Endothelial cell of umbilical vein (primary cell): Measurements from ENCODE around the gene CTAGE9. TPM values are rescaled to one million over a fixed set of nuclear protein-coding genes. Genes with fewer than 3 reads are reported as not detected.

ENCODE experiments used
- BruUV-seq: library from RNA; stranded (reverse); fragments of 400-500 nt; replicated peaks from 2 replicates; lab custom pipeline; 2021; lab: Mats Ljungman, UMichigan
- CTCF ChIA-PET: fragments of 300-600, 350-600 bp; sonication (Branson Sonifier 250); formaldehyde crosslinking; loops from one replicate; lab custom pipeline; 2021; ENCODE audit warnings: antibody characterized with exemption, inconsistent platforms; lab: Charles Lee
- POLR2A ChIA-PET: fragments of 300-600, 350-600 bp; sonication (Branson Sonifier 250); formaldehyde crosslinking; loops from one replicate; lab custom pipeline; 2021; ENCODE audit warnings: antibody characterized with exemption, inconsistent platforms; lab: Charles Lee
- DNase-seq: peaks from one replicate; pipeline ENCODE4 v3.0.0-alpha.2; 2011; ENCODE audit warnings: low read depth, low spot score
- FAIRE-seq: peaks from 2 replicates; lab custom pipeline; 2011; peaks lifted over from hg19 to GRCh38; lab: Jason Lieb, UNC
- H2AFZ ChIP-seq: 2 replicates; pipeline ENCODE4 v1.6.0; 2012; ENCODE audit warnings: low read depth, low read length, control low read depth, inconsistent platforms
- H3K27ac ChIP-seq: 2 replicates; pipeline ENCODE4 v1.5.1; 2011; ENCODE audit warnings: low read depth, mild to moderate bottlenecking, control low read depth, low read length, moderate library complexity; ENCODE audit not compliant: insufficient read depth
- H3K27me3 ChIP-seq, 2 experiments: 2 replicates each; pipeline versions ENCODE4 v1.6.0 to v1.6.1; 2011; ENCODE audit warnings: low read length in 2 of 2, mixed read lengths in 1 of 2; ENCODE audit not compliant: control insufficient read depth in 2 of 2, insufficient read depth in 2 of 2
- H3K36me3 ChIP-seq, 2 experiments: 2 replicates in 1 of 2; 3 replicates in 1 of 2; pipeline ENCODE4 v1.5.1; 2011; ENCODE audit warnings: low read length in 2 of 2, mild to moderate bottlenecking in 1 of 2, moderate library complexity in 1 of 2; ENCODE audit not compliant: control insufficient read depth in 2 of 2, insufficient read depth in 2 of 2; ENCODE audit errors: extremely low read depth in 1 of 2
- H3K4me1 ChIP-seq: 3 replicates; pipeline ENCODE4 v1.5.1; 2011; ENCODE audit warnings: mild to moderate bottlenecking, low read length; ENCODE audit not compliant: control insufficient read depth, insufficient read depth; ENCODE audit errors: extremely low read depth
- H3K4me2 ChIP-seq: 2 replicates; pipeline ENCODE4 v1.6.1; 2011; ENCODE audit warnings: low read length, control low read depth, mixed read lengths; ENCODE audit not compliant: insufficient read depth
- H3K4me3 ChIP-seq, 3 experiments: fragments of 200-600 bp in 1 of 3; sonication (generic), shearing (Covaris generic) in 1 of 3; replicated peaks in 1 of 3; 2 replicates each; pipeline ENCODE4 v1.5.1; 2011 to 2016; ENCODE audit warnings: control low read depth in 3 of 3, low read length in 3 of 3, mild to moderate bottlenecking in 2 of 3, inconsistent platforms in 1 of 3, low read depth in 1 of 3, moderate library complexity in 1 of 3; ENCODE audit not compliant: insufficient read depth in 1 of 3
- H3K79me2 ChIP-seq: 2 replicates; pipeline ENCODE4 v1.6.0; 2012; ENCODE audit warnings: low read length, inconsistent platforms; ENCODE audit not compliant: control insufficient read depth, insufficient read depth
- H3K9ac ChIP-seq: replicated peaks from 2 replicates; pipeline ENCODE3; 2011; ENCODE audit warnings: low read length, control low read depth; ENCODE audit not compliant: insufficient read depth; ENCODE audit errors: extremely low read depth
- H3K9me1 ChIP-seq: replicated peaks from 3 replicates; pipeline ENCODE4 v1.6.0; 2011; ENCODE audit warnings: mild to moderate bottlenecking, low read length; ENCODE audit not compliant: control insufficient read depth, insufficient read depth; ENCODE audit errors: extremely low read depth
- H3K9me3 ChIP-seq: replicated peaks from 2 replicates; pipeline ENCODE4 v1.5.1; 2012; ENCODE audit warnings: low read length, inconsistent platforms; ENCODE audit not compliant: control insufficient read depth, insufficient read depth
- H4K20me1 ChIP-seq: replicated peaks from 2 replicates; pipeline ENCODE3; 2011; ENCODE audit warnings: mild to moderate bottlenecking, low read length; ENCODE audit not compliant: control insufficient read depth, insufficient read depth; ENCODE audit errors: extremely low read depth
- CTCF ChIP-seq, 2 donors: IDR thresholded peaks; 1 replicate in 1 of 2; 2 replicates in 1 of 2; pipeline ENCODE4 v1.5.1; 2011; ENCODE audit warnings: low read length in 2 of 2, mild to moderate bottlenecking in 2 of 2, moderate library complexity in 2 of 2, control low read depth in 1 of 2, inconsistent platforms in 1 of 2, low read depth in 1 of 2; ENCODE audit not compliant: insufficient read depth in 1 of 2; ENCODE audit errors: extremely low read depth in 1 of 2
- EZH2 ChIP-seq: IDR thresholded peaks from 2 replicates; pipeline ENCODE4 v1.6.1; 2012; ENCODE audit warnings: borderline replicate concordance, low read depth, mild to moderate bottlenecking, moderate library complexity, low read length, inconsistent platforms; ENCODE audit not compliant: severe bottlenecking
- FOS ChIP-seq: IDR thresholded peaks from 2 replicates; pipeline ENCODE4 v1.6.1; 2011; ENCODE audit warnings: mild to moderate bottlenecking, low read length, moderate library complexity, borderline replicate concordance; ENCODE audit not compliant: insufficient read depth
- GATA2 ChIP-seq: IDR thresholded peaks from 2 replicates; pipeline ENCODE4 v1.7.0; 2011; ENCODE audit warnings: low read depth, mild to moderate bottlenecking, moderate library complexity, mixed read lengths, low read length; ENCODE audit not compliant: insufficient read length, insufficient read depth
- JUN ChIP-seq: IDR thresholded peaks from 2 replicates; pipeline ENCODE4 v1.6.1; 2011; ENCODE audit warnings: borderline replicate concordance, low read depth; ENCODE audit not compliant: insufficient read length, insufficient read depth
- MAX ChIP-seq: IDR thresholded peaks from 2 replicates; pipeline ENCODE4 v1.6.1; 2011; ENCODE audit not compliant: insufficient read depth, insufficient read length
- MYC ChIP-seq: IDR thresholded peaks from one replicate; pipeline ENCODE4 v1.6.1; 2011; ENCODE audit warnings: mild to moderate bottlenecking, low read depth, low read length
- POLR2A ChIP-seq: IDR thresholded peaks from 2 replicates; pipeline ENCODE4 v1.6.1; 2012; ENCODE audit warnings: low read depth, mild to moderate bottlenecking, control low read depth, low read length
- POLR2AphosphoS5 ChIP-seq: IDR thresholded peaks from 2 replicates; pipeline ENCODE4 v1.6.1; 2012; ENCODE audit warnings: low read depth, mild to moderate bottlenecking, control low read depth, low read length, moderate library complexity; ENCODE audit not compliant: insufficient read depth
- dilution Hi-C: fragments of 300-500 bp; cut with MboI; formaldehyde crosslinking; loops from one replicate; pipeline ENCODE4 v1.15.0; 2019; ENCODE audit warnings: low sequenced_read_pairs; ENCODE audit not compliant: extremely low pct_ligation_motif_present
- intact Hi-C: fragments of 100-400 bp; cut with micrococcal nuclease; formaldehyde crosslinking; loops from one replicate; pipeline ENCODE4 v1.10.0; 2022
- polyA plus RNA-seq, 4 experiments: library from polyadenylated mRNA; depleted of rRNA in 3 of 4; stranded (reverse) in 3 of 4; unstranded in 1 of 4; fragments of >200 nt; gene quantifications; 2 replicates each; pipeline versions ENCODE4 v1.2.1 to v1.2.3, GENCODE V29; 2011 to 2012; ENCODE audit warnings: missing spikeins in 1 of 4
- total RNA-seq: library from RNA; stranded (reverse); gene quantifications from 2 replicates; pipeline ENCODE4 v1.2.3, GENCODE V29; 2021

CTAGE9 gene
- total and polyA plus RNA-seq, 2 donors (not counting 3 experiments of a cell fraction or from before 2014, with no cell fraction given), result not detected

DNA sequence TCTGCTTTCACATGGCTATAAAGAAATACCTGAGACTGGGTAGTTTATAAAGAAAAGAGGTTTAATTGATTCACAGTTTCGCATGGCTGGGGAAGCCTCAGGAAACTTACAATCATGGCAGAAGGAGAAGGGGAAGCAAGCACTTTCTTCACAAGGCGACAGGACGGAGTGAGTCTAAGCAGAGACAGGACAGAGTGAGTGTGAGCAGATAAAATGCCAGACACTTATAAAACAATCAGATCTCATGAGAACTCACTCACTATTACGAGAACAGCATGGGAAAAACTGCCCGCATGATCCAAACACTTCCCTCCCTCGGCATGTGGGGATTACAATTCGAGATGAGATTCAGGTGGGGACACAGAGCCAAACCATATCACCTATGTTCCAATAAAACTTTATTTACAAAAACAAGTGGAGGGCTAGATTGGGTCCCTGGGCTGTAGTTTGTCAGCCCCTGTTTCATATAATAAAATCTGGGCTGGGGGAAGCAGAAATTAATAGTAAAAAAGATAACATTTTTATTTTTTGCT is 37.1 kb upstream of the CTAGE9 start:
- H4K20me1 ChIP-seq, result no peaks in the 10 kb centered on the region
- H3K9me3 ChIP-seq, result no peaks in the 10 kb centered on the region
- no peak overlapping the region for H3K4me2 ChIP-seq
- no peaks in the 10 kb centered on the region for H3K79me2 ChIP-seq
- no peaks in the 10 kb centered on the region for H3K36me3 ChIP-seq
- dilution Hi-C loops, result no loop called here
- no peak overlapping the region for H3K4me3 ChIP-seq
- BruUV-seq, result no TSS peak
- POLR2A ChIA-PET, result no interaction called here
- H3K4me1 ChIP-seq, result peaks cover 4% of the 10 kb centered on the region
- FAIRE-seq (no peak), DNase-seq (no peak)
- no peaks in the 10 kb centered on the region for H3K27me3 ChIP-seq
- H3K9me1 ChIP-seq, result no peaks in the 10 kb centered on the region
- no peak overlapping the region for H3K9ac ChIP-seq
- TF ChIP-seq CTCF (IDR thresholded peaks at IDR 0.05; ENCODE audit: extremely low read depth in 1 of 2, insufficient read depth in 1 of 2, low read depth in 1 of 2, low read length in 2 of 2) (no peak), FOS (no peak), MYC (no peak), POLR2AphosphoS5 (no peak), MAX (no peak), EZH2 (no peak), JUN (no peak), POLR2A (no peak), GATA2 (no peak)
- H3K27ac ChIP-seq, result no peak overlapping the region
- no peak overlapping the region for H2AFZ ChIP-seq
- intact Hi-C loops, result no loop called here
- CTCF ChIA-PET, result no interaction called here
